ENCODE results near the gene CYP4V2.

CYP4V2 gene

GRCh38 chr4:186217733-186218293 is 26.4 kb downstream of the CYP4V2 start:
- DNase-seq (ENCODE audit: insufficient read length, low spot score), result no peak
- TF ChIP-seq, protein P1, sequence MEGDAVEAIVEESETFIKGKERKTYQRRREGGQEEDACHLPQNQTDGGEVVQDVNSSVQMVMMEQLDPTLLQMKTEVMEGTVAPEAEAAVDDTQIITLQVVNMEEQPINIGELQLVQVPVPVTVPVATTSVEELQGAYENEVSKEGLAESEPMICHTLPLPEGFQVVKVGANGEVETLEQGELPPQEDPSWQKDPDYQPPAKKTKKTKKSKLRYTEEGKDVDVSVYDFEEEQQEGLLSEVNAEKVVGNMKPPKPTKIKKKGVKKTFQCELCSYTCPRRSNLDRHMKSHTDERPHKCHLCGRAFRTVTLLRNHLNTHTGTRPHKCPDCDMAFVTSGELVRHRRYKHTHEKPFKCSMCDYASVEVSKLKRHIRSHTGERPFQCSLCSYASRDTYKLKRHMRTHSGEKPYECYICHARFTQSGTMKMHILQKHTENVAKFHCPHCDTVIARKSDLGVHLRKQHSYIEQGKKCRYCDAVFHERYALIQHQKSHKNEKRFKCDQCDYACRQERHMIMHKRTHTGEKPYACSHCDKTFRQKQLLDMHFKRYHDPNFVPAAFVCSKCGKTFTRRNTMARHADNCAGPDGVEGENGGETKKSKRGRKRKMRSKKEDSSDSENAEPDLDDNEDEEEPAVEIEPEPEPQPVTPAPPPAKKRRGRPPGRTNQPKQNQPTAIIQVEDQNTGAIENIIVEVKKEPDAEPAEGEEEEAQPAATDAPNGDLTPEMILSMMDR (IDR thresholded peaks at IDR 0.05; ENCODE audit: insufficient read depth, missing control alignments), result no peak
- FAIRE-seq, result no peak

DNA sequence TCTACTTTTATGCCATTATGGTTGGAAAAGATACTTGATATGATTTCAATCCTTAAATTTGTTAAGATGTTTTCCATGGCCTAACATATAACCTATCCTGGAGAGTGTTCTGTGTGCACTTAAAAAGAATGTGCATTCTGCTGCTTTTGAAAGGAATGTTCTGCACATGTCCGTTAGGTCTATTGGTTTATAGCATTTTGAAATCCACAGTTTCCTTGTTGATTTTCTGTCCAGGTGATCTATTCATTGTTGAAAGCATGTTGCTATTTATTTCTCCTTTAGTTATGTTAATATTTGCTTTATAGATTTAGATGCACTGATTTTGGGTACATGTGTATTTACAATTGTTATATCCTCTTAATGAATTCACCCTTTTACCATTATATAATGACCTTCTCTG is 30.3 kb downstream of the CYP4V2 start:
- no peak for FAIRE-seq
- TF ChIP-seq, protein P1 (IDR thresholded peaks at IDR 0.05; ENCODE audit: insufficient read depth, missing control alignments), result no peak
- DNase-seq (ENCODE audit: insufficient read length, low spot score), result no peak

DNA sequence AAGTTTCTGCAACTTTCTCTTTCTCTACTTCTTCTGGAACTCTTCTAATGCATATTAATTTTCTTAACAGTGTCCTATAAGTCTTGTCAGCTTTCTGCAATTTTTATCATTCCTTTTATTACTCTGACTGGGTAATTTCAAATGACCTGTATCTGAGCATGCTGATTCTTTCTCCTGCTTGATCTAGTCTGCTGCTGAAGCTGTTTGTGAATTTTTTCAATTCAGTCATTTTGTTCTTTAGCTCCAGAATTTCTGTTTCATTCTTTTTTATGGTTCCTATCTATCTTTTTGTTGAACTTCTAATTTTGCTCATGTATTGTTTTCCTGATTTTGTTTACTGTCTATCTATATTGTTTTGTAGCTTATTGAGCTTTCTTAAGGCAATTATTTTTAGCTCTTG is 34.5 kb downstream of the CYP4V2 start:
- TF ChIP-seq, protein P1 (IDR thresholded peaks at IDR 0.05; ENCODE audit: insufficient read depth, missing control alignments), result no peak
- no peak for DNase-seq (ENCODE audit: insufficient read length, low spot score)
- no peak for FAIRE-seq

GRCh38 chr4:186226521-186227189 is 35.3 kb downstream of the CYP4V2 start:
- TF ChIP-seq, protein P1 (IDR thresholded peaks at IDR 0.05; ENCODE audit: insufficient read depth, missing control alignments), result no peak
- DNase-seq (ENCODE audit: insufficient read length, low spot score) (no peak), FAIRE-seq (no peak)

GRCh38 chr4:186227221-186227620 is 35.9 kb downstream of the CYP4V2 start, which contains the start of gene KLKB1:
KLKB1 (plus strand) TSS chr4:186227507; CDS start chr4:186228196, 689 bp downstream.
- TF ChIP-seq, protein P1 (IDR thresholded peaks at IDR 0.05; ENCODE audit: insufficient read depth, missing control alignments), result no peak
- FAIRE-seq, result no peak
- DNase-seq (ENCODE audit: insufficient read length, low spot score), result no peak

- no peak for DNase-seq (ENCODE audit: insufficient read length, low spot score)
- TF ChIP-seq, protein P1 (IDR thresholded peaks at IDR 0.05; ENCODE audit: insufficient read depth, missing control alignments), result no peak
- no peak for FAIRE-seq
Measured at GRCh38 chr4:186227744-186228513, 36.6 kb downstream of the CYP4V2 start.

Data from D721Med (cell line).